Activated CD8-positive, alpha-beta memory T cell treated with anti-CD3 and anti-CD28 coated beads for 36 hours (primary cell): Measurements from ENCODE around the gene PLAA. TPM values are rescaled to one million over a fixed set of nuclear protein-coding genes. Genes with fewer than 3 reads are reported as not detected.
"Not testable (repeated sequence)": the region's sequence is repeated elsewhere in the genome, so short reads cannot be mapped to it uniquely, and the experiment has no call there.

Experiments used
- CTCF ChIA-PET: fragments of 350-600 bp; sonication (Branson Sonifier 250); formaldehyde crosslinking; loops from one replicate; lab custom pipeline; 2021; ENCODE audit warnings: antibody characterized with exemption; lab: Charles Lee
- POLR2A ChIA-PET: fragments of 350-600 bp; sonication (Branson Sonifier 250); formaldehyde crosslinking; loops from one replicate; lab custom pipeline; 2021; ENCODE audit warnings: antibody characterized with exemption; lab: Charles Lee
- total RNA-seq, 2 experiments: library from RNA; stranded (reverse); gene quantifications; one replicate each; pipeline ENCODE4 v1.2.3, GENCODE V29; 2021

PLAA gene
- total RNA-seq, 2 experiments from 2014 or later: 39.3 to 41.3 TPM

DNA sequence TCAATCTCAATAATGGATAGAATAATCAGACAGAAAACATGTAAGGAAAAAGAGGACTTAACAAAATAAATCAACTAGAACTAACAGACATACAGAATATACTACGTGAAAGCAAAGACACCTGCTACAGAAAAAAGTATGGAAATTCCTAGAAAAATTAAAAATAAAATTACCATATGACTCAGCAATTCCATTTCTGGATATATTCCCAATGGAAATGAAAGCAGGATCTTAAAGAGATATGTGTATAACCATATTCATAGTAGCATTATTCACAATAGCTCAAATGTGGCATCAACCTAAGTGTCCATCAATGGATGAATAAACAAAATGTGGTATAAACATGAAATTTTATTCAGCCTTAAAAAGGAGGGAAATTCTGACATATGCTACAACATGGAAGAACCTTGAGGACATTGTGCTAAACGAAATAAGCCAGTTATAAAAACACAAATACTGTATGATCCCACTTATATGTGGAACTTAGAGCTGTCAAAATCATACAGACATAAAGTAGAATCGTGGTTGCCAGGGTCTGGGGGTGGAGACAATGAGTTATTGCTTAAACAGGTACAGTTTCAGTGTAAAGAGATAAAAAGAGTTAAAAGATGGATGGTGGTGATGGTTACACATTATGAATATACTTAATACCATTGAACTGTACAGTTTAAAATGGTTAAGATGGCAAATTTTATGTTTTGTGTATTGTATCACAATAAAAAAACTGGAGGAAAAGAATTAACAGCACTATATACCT is 6.9 kb downstream of the PLAA start:
- POLR2A ChIA-PET: interaction anchor here (0.7 kb wide), 1 partner anchor 67 kb away, joined by 5 read pairs; no protein-coding TSS in a partner anchor
- CTCF ChIA-PET: no interaction called here

DNA sequence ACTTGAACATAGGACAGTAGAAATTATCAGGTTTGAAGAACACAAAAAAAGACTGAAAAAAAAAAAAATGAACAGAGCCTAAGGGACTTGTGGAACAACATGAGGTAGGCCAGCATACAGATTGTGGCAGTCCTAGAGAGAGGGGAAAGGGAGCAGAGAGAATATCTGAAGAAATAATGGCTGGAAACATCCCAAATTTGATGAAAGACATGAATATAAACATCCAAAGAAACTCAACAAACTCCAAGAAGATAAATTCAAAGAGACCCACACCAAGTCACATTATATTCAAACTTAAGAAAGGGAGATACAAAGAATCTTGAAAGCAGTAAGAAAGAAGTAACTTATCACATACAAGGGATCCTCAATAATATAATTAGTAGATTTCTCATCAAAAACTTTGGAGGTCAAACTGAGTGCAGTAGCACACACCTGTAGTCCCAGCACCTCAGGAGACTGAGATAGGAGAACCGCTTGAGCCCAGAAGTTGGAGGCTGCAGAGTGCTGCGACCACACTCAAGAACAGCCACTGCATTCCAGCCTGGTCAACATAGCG is 9.1 kb downstream of the PLAA start:
- ChIA-PET POLR2A (no interaction called here), CTCF (interaction anchor here (0.8 kb wide), 1 partner anchor 46 kb away, joined by 3 read pairs; the partner anchor contains the start of gene CAAP1)

DNA sequence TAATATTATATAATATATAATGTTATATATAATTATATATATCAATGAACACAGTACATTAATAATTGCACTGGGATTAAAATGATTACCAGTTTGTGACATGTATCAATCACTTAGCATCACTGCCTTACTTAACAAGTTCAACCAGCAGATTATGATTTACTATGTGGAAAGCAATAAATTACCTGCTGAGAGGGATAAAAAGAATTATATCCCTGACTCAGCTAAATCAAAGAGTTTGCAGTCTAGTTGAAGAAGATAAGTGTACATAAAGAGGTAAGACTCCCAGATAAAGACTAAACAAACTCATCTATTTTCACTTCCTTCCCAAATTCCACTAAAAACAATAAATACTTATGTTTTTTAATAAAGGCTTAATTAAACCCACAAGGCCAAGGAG is 11.2 kb downstream of the PLAA start:
- CTCF ChIA-PET: no interaction called here
- POLR2A ChIA-PET: no interaction called here

DNA sequence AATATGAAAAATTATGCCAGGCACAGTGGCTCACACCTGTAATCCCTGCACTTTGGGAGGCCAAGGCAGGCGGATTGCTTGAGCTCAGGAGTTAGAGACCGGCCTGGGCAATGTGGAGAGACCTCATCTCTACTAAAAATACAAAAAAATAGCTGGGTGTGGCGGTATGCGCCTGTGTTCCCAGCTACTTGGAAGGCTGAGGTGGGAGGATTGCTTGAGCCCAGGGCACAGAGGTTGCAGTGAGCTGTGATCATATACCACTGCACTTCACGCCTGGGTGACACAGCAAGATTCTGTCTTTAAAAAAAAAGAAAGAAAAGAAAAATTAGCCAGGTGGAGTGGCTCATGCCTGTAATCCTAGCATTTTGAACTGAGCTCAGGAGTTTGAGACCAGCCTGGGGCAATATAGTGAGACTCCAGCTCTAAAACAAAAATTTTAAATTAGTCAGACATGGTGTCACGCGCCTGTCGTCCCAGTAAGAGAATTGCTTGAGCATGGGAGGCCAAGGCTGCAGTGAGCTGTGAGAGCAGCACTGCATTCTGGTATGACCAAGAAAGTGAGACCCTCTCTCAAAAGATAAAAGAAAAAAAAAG is 18.0 kb downstream of the PLAA start:
- POLR2A ChIA-PET: no interaction called here
- CTCF ChIA-PET: no interaction called here

DNA sequence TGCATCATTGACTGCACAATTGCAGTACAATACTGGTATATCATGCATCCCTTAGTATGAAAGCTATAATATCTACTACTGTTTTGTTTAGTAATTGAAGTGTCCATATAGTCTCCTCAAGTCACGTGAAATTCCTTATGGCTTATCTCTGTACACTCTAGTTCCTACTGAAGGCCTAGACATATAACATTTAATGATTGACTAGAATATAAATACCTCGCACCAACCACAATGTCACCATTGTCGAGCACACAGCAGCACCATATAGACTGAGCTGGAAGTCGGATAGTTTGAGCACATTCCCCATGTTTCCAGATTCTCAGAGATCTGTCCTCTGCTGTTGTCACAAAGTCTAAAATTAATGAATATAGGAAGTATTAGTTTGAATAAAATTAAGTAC is 21.4 kb downstream of the PLAA start:
- POLR2A ChIA-PET: no interaction called here

DNA sequence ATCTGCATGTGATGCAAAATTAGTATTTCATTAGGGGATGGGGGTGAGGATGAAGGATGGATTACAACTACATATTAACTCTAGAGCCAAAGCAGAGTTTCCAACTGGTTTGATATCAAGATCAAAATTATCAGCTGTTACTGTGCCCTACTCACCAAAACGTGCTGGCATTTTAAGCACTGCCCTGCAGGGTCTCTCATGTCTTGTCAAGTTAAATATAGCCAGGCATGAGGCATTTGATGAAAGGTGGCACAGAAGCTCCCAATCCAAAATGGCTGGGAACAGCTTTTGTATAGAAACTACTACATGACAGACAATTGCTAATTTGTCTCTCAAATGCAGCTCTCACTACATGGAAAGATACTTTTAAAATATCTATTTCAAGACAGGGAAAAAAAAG is 27.3 kb downstream of the PLAA start:
- POLR2A ChIA-PET: no interaction called here
- CTCF ChIA-PET: no interaction called here

More for the DNA sequence above, 21.4 kb downstream of the PLAA start:
- CTCF ChIA-PET: no interaction called here

DNA sequence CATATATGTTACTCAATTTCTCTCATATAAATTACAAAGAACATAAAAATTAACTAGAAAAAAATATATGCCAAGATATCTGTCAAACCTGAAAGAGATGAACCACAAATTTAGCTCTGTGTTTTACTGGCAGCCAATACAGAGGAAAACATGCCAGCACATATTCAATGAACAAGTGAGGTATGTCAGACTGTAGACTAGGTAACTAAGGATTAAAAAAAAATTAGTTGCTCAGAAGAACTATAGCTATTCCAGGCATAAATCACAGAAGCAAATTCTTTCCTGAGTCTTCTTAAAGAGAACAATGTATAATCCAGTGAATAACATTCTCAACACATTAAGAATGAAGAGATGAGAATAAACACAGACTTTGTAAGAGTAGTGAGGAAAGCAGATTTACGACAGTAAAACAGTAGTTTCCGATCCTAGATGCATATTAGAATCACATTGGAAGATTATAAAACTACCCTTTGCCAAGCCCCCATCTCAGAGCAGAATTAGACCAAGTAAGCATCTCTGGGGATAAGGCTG is 33.8 kb downstream of the PLAA start:
- ChIA-PET POLR2A (no interaction called here), CTCF (no interaction called here)

DNA sequence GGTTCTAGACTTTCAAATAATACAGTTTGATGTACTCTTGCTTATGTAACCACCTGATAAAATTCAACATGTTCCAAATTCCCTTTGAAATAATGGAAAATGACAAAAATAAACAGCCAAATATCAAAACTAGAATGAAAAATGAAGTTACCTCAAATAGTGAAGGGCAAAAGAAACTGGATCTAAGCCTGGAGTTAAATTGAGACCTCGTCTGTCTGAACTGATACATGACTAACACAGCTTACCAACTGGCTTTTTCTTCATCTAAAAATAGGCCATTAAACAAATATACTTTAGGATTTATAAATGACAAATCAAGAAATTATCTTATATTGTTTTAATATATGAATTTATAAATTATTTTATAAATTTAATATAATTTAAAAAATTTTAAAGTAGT is 42.4 kb downstream of the PLAA start:
- CTCF ChIA-PET: no interaction called here
- POLR2A ChIA-PET: interaction anchor here (0.5 kb wide), 1 partner anchor 32 kb away, joined by 3 read pairs; no protein-coding TSS in a partner anchor

DNA sequence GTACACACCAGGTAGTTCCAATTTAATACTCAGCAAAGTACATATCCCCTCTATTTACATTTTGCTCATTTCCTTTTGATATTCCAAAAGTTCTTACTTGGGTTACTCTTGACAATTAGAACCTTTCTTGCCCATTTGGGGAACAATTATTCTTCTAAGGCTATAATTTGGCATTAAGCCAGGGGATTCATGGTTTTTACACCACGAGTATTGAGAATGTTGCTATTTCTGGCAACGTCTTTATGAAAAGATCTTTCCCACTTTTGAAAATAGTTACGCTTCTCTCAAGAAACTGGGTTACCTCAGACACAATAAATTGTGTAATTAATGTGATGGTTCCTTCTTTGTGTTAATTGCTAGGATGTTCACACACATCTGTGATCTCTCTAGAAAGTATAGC is 43.0 kb downstream of the PLAA start:
- POLR2A ChIA-PET: no interaction called here
- CTCF ChIA-PET: no interaction called here

DNA sequence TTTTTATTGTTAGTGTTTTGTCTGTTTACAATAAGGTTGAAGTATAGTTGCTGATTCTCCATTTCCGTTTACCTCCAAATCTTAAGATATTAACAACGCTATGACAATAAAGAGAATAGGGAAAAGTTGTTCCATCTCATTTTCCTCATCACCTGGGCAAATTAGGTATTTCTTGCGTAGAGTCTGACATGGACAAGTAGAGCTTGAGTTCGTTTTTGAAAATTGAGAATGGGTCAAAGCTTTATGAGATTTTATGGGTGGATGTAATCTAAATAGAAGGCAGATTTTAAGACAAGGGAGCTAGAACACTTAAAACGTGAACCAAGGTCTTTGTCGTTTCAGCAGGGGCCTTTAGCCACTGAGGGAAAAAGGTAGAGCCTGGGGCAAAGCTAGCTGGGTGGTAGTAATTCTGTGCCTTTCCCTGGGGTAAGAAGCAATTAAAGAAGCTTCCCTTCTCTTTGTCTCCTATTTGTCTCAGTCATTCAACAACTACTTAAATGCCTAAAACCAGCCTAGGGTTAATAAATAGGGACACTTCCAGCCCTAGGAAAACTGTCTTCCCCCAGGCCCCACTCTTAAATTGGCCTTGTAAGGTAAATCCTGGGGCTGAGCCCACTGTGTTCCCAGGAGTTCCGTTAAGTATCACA is 53.9 kb downstream of the PLAA start:
- ChIA-PET CTCF (interaction anchor here (1.2 kb wide), 1 partner anchor 45 kb away, joined by 3 read pairs; no protein-coding TSS in a partner anchor), POLR2A (interaction anchor here (1.9 to 2.3 kb wide), 2 partner anchors 54 to 63 kb away, joined by 10 to 11 read pairs; partner anchors contain the start of genes IFT74 and PLAA)

DNA sequence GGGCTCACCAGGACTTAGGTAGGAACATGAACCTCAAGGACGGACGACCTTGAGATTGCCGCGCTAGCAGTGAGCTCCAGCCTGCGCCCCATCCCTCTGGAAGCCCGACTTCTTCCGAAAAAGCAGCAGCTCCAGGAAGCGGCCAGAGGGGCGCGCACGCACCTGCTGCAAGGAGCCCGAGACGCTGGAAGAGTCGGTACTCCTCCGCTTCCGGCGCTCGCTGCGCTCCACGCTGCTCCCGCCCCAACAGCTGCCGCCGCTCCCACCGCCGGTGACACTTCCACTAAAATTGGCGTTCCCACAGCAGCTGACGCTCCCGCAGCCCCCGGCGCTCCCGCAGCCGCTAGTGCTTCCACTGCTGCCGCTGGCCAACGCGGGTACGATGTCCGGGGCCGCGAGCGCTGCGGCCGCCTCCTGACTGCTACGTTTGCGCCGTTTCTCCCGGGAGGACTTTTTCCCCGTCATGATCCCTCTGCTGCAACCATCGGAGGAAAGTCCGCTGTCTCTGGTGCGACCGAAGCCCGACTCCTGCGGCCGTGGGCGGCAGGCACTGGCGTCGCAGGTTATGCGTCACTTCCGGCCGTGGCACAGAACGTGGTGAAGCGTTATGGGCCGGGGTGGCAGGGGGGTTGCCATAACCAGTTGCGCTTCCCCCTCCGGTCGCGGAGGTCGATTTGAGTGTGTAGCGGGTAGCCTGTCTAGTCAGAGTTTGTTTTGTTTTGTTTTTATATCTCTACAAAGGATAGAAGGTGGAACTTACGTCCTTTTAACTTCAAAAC is 54.6 kb downstream of the PLAA start, which contains the start of gene CAAP1:
Gene CAAP1 (minus strand): TSS at position 552 of the 779 bp plus-strand sequence. CDS start 87 bp downstream, at position 465.
- CTCF ChIA-PET: interaction anchor here (0.7 to 1.2 kb wide), 2 partner anchors 37 to 46 kb away, joined by 3 read pairs; no protein-coding TSS in a partner anchor
- POLR2A ChIA-PET: interaction anchor here (0.7 to 2.3 kb wide), 4 partner anchors 53 to 252 kb away, joined by 3 to 11 read pairs (median 6); partner anchors contain the start of genes IFT74 and PLAA

DNA sequence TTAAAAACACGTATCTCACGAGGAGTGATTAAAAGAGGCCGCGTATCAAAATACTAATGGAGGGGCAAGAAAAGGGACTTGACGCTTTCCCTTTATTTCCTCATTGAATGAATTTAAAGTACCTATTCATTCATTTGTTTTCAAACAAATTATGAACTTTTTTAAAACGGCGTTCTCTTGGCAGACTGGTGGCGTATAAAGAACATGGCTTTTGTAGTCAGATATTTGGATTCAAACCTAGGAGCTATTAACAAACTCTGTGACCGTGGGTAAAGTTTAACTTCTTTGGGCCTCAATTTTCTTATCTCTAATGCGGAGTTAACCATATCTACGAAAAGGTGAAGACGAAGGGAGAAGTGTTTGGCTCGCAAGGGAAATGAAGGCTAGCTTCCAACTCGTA is 55.3 kb downstream of the PLAA start:
- ChIA-PET CTCF (interaction anchor here (0.7 to 1.2 kb wide), 2 partner anchors 36 to 47 kb away, joined by 3 read pairs; no protein-coding TSS in a partner anchor), POLR2A (interaction anchor here (1.1 to 2.3 kb wide), 3 partner anchors 54 to 64 kb away, joined by 3 to 11 read pairs (median 10); partner anchors contain the start of genes IFT74 and PLAA)

DNA sequence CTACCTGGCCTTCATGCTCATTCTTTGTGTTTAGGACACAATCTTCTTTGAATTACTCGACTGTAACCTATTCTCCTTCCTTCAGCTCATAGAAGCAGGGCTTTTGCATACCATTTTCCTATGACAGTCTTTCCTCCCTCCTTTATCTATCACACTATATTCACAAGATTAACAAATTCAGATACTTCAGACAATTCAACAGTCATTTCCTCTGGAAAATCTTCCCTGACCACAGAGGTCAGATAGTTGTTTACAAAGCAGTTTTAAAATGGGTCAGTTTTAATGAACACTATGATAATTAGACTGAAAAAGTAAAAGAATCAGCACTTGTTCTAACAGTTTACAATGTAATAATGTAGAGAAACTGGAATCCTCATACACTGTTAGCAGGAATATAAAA is 58.8 kb downstream of the PLAA start:
- CTCF ChIA-PET: interaction anchor here (0.9 kb wide), 1 partner anchor 59 kb away, joined by 3 read pairs; the partner anchor contains the start of gene PLAA

DNA sequence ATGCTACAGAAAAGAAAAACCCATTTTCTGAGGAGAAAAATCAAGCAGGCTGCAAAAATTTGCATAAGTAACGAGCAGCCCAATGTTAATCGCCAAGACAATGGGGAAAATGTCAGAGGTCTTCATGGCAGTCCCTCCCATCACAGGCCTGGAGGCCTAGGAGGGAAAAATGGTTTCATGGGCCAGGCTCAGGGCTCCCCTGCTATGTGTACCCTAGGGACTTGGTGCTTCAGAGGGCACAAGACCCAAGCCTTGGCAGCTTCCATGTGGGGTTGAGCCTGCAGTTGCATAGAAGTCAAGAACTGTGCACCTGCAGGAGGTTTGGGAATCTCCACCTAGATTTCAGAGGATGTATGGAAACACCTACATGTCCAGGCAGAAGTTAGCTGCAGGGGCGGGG is 64.9 kb downstream of the PLAA start:
- ChIA-PET POLR2A (no interaction called here), CTCF (no interaction called here)

More for the DNA sequence above, 58.8 kb downstream of the PLAA start:
- POLR2A ChIA-PET: no interaction called here

DNA sequence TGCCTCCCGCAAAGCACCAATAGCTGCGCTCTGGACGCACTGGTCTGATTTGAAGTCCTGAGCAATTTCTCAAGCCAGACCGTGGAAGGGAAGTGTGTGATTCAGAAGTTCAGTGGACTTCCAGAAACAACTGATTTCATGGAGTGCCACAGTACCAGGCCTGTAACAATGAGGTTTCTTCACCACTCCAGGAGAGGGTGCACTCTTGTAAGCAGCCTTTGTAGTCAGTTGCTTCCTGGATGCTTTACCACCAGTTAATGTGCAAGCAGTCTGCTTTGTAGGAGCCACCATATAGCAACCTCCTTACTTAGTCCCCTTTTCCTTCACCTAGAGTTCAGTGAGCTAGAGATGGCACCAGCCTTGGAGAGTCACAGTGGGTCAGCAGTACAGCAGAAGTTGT is 66.8 kb downstream of the PLAA start:
- POLR2A ChIA-PET: no interaction called here
- CTCF ChIA-PET: no interaction called here

DNA sequence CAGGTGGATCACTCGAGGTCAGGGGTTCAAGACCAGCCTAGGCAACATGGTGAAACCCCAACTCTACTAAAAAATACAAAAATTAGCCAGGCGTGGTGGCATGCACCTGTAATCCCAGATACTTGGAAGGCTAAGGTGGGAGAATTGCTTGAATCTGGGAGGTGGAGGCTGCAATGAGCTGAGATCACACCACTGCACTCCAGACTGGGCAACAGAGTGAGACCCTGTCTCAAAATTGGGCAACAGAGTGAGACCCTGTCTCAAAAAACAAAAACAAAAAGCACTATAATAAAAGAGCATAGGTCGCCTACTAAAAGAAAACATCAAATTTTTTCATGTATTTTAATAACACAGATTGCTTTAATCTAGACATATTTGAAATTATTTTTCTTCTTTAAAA is 71.9 kb downstream of the PLAA start:
- POLR2A ChIA-PET, CTCF ChIA-PET: not testable (repeated sequence)

DNA sequence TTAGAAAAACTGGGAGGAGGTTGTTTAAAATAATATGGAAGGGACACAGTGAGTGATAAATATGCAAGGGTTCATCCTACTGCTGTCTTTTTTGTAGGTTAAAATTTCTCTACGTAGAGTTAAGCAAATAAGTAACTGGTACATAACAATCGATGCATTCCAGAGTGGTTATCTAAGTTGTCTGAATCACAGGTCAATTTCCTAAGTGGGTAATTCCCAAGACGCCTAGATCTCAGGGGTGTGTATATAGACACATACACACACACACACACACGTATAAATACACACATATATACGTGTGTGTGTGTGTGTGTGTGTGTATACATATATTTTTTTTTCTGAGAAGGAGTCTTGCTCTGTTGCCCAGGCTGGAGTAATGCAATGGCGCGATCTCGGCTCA is 76.8 kb downstream of the PLAA start:
- ChIA-PET POLR2A (no interaction called here), CTCF (no interaction called here)

DNA sequence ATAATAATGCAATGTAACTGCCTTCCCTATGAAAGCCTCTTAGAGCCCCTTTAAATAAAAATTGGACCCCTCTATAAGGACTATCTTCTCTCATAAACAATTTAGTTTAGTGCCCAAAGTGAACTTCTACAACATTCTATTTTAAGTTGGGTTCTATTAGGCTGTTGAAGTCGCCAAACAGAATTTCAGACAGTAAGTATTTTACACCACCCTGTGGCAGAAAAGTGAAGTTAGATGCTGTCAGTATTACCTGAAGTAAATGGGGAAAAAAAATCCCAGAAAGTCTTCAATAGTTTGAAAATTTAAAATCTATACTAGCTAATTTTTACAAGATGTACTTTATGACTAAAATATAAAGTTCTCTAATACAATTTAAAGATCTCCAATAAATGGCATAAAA is 84.0 kb downstream of the PLAA start:
- CTCF ChIA-PET: no interaction called here
- POLR2A ChIA-PET: no interaction called here
